DOHH2 (cell line): Measurements from ENCODE around the gene UPK1B.

ENCODE experiments used
- CTCF ChIP-seq: fragments of 200-600 bp; sonication (generic); IDR thresholded peaks from one replicate; pipeline ENCODE4 v1.5.1; 2014; ENCODE audit warnings: antibody characterized with exemption, mild to moderate bottlenecking, low read depth, low read length; ENCODE audit not compliant: poor library complexity, severe bottlenecking
- EZH2phosphoT487 ChIP-seq: fragments of 200-600 bp; sonication (generic); IDR thresholded peaks from 2 replicates; pipeline ENCODE4 v1.6.1; 2017; ENCODE audit warnings: borderline replicate concordance, mild to moderate bottlenecking, antibody characterized with exemption, low read length, moderate library complexity, mixed read lengths

DNA sequence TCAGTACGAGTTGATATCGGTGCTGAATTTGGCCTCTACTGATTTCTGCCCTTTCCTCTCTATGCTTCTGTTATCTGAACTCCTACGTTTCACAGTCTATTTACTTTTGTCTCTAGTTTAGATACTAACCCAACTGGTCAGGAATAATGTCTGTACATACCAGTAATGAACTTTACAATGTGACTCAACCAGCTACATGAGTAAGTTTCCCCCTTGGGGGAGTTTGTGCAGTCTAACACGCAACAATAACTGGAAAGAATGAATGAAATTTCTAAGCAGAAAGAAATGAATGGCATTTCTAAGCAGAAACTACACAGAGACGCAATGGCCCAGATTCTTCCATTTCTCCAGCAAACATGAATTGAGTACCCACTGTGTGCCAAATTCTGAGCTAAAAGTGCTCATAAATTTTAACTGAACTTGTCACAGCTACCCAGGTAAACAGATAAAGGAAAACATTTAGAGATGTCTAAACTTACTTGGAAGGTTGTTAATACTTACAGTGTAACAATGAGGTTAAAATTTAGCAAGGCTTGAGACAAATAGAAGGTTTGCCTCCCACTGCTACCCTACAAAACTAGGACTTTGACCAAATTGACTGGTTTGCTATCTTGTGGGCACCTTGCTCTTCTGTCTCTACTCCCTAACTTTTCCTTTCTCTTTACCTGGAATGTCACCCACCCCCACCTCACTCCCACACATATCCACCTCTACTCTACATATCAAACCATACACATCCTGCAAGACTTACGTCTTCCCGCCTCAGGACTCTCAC is 11.6 kb downstream of the UPK1B start:
- no peak for TF ChIP-seq CTCF
- no peak for TF ChIP-seq EZH2phosphoT487
